Measurements from ENCODE around the gene ALDH1A3.

ALDH1A3 gene

DNA sequence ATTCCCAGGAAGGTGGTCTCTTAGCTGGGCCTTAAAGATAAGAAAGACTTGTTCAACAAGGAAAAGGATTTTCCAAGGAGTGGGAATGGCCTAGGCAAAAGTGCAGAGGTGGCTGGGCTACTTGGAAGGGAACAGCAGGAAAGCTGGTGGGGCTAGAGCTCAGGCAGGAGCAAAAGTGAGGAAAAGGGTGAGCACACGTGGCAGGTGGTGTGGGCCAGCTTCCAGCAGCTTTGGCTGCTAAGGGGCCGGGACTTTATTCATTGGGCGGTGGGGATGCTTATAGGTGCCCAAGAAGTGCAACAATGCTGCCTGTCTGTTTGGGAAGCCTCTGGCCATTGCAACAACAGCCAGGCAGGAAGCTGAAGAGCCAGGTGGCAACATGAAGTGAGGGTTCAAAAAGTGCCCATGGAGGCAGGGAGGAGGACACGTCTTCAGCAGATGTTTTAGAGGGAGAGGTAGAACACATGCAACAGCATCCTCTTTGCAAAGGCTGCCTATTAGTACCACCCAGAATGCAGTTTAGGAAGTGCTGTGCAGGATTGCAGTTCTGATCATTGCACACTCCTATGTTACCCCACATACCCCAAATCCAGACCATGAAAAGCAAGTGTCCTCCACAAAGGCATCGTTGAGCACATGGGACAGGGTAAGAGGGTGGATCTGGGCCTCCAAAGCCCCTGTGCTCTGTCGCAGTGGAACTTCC, 13.8 kb downstream of the ALDH1A3 start:
- no peak for DNase-seq (ENCODE audit: low read depth in 1 of 2, low spot score in 1 of 2)
- TF ChIP-seq JUND (IDR thresholded peaks at IDR 0.05; ENCODE audit: low read depth) = no peak
- in situ Hi-C loops (cut with HindIII; ENCODE audit: low pct_unique_long_range_greater_than_20kb, low sequenced_read_pairs) = no loop called here

- no peak for TF ChIP-seq JUND (IDR thresholded peaks at IDR 0.05; ENCODE audit: low read depth)
- in situ Hi-C loops (cut with HindIII; ENCODE audit: low pct_unique_long_range_greater_than_20kb, low sequenced_read_pairs) = no loop called here
- DNase-seq (ENCODE audit: low read depth in 1 of 2, low spot score in 1 of 2) = no peak
Observed at GRCh38 chr15:100893964-100894295, 14.3 kb downstream of the ALDH1A3 start.

DNA sequence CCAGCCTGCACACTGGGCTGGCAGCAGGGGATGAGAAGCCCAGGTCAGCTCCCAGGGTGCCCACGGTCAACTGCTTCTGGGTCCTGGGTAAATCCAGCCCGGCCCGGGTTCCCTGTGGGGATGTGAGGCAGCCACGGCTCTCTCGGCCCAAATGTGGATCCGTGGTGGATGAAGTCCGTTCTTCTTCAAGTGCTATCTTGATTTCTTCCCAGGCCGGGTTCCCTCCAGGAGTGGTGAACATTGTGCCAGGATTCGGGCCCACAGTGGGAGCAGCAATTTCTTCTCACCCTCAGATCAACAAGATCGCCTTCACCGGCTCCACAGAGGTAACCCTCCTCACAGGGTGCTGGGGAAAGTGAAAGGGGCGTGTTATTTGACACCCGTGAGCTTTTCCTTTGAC, 16.1 kb downstream of the ALDH1A3 start:
- in situ Hi-C loops (cut with HindIII; ENCODE audit: low pct_unique_long_range_greater_than_20kb, low sequenced_read_pairs) = no loop called here
- no peak for TF ChIP-seq JUND (IDR thresholded peaks at IDR 0.05; ENCODE audit: low read depth)
- no peak for DNase-seq (ENCODE audit: low read depth in 1 of 2, low spot score in 1 of 2)

DNA sequence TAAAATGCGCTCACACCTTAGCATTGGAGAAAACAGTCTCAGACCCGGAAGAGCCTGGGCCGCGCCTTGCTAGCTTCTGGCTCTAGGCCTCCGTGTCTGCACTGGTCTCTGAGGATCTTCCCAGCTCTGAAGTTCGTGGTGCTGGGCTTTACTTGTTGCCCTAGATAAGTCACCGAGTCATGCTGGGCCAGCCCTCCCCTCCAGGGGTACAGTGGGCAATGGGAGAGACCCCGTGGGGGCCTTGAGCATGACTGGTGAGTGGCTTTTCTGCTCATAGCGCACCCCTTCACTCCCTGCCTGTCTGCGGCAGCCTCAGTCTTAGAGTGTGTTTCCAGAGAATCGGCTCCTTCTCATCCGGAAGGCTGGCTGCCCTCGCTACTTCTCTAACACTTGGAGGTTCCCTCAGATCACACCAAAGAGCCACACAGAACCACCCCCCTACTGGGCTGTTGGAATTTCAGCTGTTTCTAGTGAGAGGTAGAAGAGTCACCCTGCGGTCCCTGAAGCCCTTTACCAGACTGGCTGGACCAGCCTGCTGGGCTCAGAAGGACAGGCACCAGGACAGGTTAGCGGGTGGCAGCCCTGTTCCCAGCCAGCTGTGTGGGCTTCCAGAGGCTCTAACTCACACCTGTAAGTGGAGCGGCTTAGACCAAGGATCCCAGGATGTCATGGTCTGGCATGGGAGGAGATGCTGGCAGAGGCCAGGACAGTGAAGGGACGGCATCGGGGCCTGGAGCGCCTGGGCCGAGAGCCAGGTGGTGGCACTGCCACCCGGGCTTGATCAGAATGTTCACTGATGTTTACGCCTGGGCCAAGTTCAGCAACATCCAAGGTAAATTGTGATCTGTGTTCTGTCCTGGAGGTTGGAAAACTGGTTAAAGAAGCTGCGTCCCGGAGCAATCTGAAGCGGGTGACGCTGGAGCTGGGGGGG, 17.9 kb downstream of the ALDH1A3 start:
- TF ChIP-seq JUND (IDR thresholded peaks at IDR 0.05; ENCODE audit: low read depth) = no peak
- DNase-seq (ENCODE audit: low read depth in 1 of 2, low spot score in 1 of 2) = no peak
- in situ Hi-C loops (cut with HindIII; ENCODE audit: low pct_unique_long_range_greater_than_20kb, low sequenced_read_pairs) = no loop called here

DNA sequence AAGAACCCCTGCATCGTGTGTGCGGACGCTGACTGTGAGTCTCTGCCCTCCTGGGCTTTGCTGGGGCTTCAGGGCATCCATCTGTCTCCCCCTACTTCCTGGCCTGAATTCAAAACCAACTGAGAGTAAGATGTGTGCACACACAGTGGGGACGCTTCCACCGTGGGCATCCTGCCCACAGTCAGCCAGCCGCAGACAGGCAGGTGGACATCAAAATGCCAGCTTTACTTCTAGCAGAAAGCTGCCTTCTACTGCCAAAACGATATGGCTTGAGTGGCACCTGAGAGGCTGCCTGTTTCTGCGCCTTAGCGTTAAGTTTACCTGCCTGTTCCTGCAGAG, 18.5 kb downstream of the ALDH1A3 start:
- in situ Hi-C loops (cut with HindIII; ENCODE audit: low pct_unique_long_range_greater_than_20kb, low sequenced_read_pairs) = no loop called here
- TF ChIP-seq JUND (IDR thresholded peaks at IDR 0.05; ENCODE audit: low read depth) = no peak
- DNase-seq (ENCODE audit: low read depth in 1 of 2, low spot score in 1 of 2) = no peak

GRCh38 chr15:100898661-100899462, 19.2 kb downstream of the ALDH1A3 start:
- DNase-seq (ENCODE audit: low read depth in 1 of 2, low spot score in 1 of 2) = no peak
- TF ChIP-seq JUND (IDR thresholded peaks at IDR 0.05; ENCODE audit: low read depth) = no peak
- in situ Hi-C loops (cut with HindIII; ENCODE audit: low pct_unique_long_range_greater_than_20kb, low sequenced_read_pairs) = no loop called here

- no peak for TF ChIP-seq JUND (IDR thresholded peaks at IDR 0.05; ENCODE audit: low read depth)
- in situ Hi-C loops (cut with HindIII; ENCODE audit: low pct_unique_long_range_greater_than_20kb, low sequenced_read_pairs) = no loop called here
- no peak for DNase-seq (ENCODE audit: low read depth in 1 of 2, low spot score in 1 of 2)
Observed at GRCh38 chr15:100899601-100900000, 20.0 kb downstream of the ALDH1A3 start.

GRCh38 chr15:100900136-100900794, 20.6 kb downstream of the ALDH1A3 start:
- no peak for DNase-seq (ENCODE audit: low read depth in 1 of 2, low spot score in 1 of 2)
- TF ChIP-seq JUND (IDR thresholded peaks at IDR 0.05; ENCODE audit: low read depth) = no peak
- in situ Hi-C loops (cut with HindIII; ENCODE audit: low pct_unique_long_range_greater_than_20kb, low sequenced_read_pairs) = no loop called here

- no peak for TF ChIP-seq JUND (IDR thresholded peaks at IDR 0.05; ENCODE audit: low read depth)
- in situ Hi-C loops (cut with HindIII; ENCODE audit: low pct_unique_long_range_greater_than_20kb, low sequenced_read_pairs) = no loop called here
- no peak for DNase-seq (ENCODE audit: low read depth in 1 of 2, low spot score in 1 of 2)
Observed at GRCh38 chr15:100900795-100901169, 21.2 kb downstream of the ALDH1A3 start.

DNA sequence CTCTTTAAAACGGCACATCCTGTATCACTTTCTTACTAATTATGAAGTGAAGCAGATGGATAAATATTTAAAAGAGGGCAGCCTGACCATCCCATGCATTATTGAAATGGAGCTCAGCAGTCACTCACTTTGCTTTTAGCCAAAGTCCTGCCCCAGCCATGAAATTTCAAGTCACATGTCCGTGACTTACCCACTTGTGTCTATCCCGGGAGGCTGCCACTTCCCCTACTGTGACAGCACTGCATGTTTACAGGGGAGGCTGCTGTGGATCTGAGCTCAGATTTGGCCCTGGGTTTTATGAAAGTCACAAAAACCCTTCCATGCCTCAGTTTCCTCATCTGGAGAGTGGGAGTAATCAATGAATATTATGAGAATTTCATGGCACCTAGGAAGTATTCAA, 21.7 kb downstream of the ALDH1A3 start:
- TF ChIP-seq JUND (IDR thresholded peaks at IDR 0.05; ENCODE audit: low read depth) = no peak
- in situ Hi-C loops (cut with HindIII; ENCODE audit: low pct_unique_long_range_greater_than_20kb, low sequenced_read_pairs) = no loop called here
- no peak for DNase-seq (ENCODE audit: low read depth in 1 of 2, low spot score in 1 of 2)

GRCh38 chr15:100901702-100902435, 22.2 kb downstream of the ALDH1A3 start:
- in situ Hi-C loops (cut with HindIII; ENCODE audit: low pct_unique_long_range_greater_than_20kb, low sequenced_read_pairs) = no loop called here
- TF ChIP-seq JUND (IDR thresholded peaks at IDR 0.05; ENCODE audit: low read depth) = no peak
- DNase-seq (ENCODE audit: low read depth in 1 of 2, low spot score in 1 of 2) = no peak

Data from T47D (cell line).